ENCODE results near the gene OR51D1.

- TF ChIP-seq SPI1 (IDR thresholded peaks at IDR 0.05; ENCODE audit: low read depth, low read length): no peak
- TF ChIP-seq POLR2A (IDR thresholded peaks at IDR 0.05; ENCODE audit: low read depth, low read length): no peak
- TF ChIP-seq TAF1 (IDR thresholded peaks at IDR 0.05; ENCODE audit: low read depth, low read length): no peak
Measured at GRCh38 chr11:4677948-4678347, 40.7 kb downstream of the OR51D1 start.

Data from GM12891 (cell line).